Measurements from ENCODE around the gene CPVL. TPM values are rescaled to one million over a fixed set of nuclear protein-coding genes. Genes with fewer than 3 reads are reported as not detected.

Gene CPVL
- total and polyA plus RNA-seq, 4 donors, result 16.6 to 34.8 (median 17.6) TPM

DNA sequence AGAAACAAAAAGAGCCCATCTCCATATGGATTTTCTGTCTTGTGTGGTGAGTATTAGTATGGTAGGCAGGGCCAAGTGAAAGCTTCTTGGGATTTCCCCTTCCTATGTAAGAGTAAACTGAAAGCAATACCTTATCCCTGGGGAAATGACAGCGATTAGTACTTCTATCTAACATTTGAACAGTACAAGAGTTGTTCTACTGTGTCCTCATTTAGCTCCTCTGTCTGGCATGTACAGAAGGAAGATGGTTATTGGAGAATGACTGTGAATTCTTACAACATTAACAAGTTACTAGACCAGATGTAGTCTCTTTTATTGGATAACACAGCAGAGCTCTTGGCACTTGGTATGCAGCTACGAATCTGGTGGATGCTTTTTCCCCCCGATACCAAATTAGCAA lies 170.3 kb downstream of the CPVL start:
- Histone ChIP-seq H3K36me3 (ENCODE audit: control insufficient read depth in 4 of 4, insufficient read depth in 4 of 4, low read length in 4 of 4) (no peaks in the 10 kb centered on the region), H3K9me3 (ENCODE audit: control insufficient read depth in 4 of 4, insufficient read depth in 3 of 4, low read length in 3 of 4) (peaks cover 0 to 12% (median 6%) of the 10 kb centered on the region in 4 donors), H3K4me1 (ENCODE audit: control insufficient read depth in 5 of 5, insufficient read depth in 5 of 5, low read length in 5 of 5) (peaks cover 0 to 9% (median 2%) of the 10 kb centered on the region in 5 donors), H3K9ac (ENCODE audit: insufficient read depth in 1 of 2, low read length in 2 of 2) (no peak overlapping the region), H3K4me3 (no peak overlapping the region), H3K27ac (ENCODE audit: low read depth in 1 of 2, low read length in 1 of 2) (no peak overlapping the region), H3K27me3 (ENCODE audit: control insufficient read depth in 3 of 3, insufficient read depth in 3 of 3, low read length in 2 of 3) (no peaks in the 10 kb centered on the region)
- ATAC-seq (ENCODE audit: insufficient read depth, low FRiP score) (no peak), DNase-seq (no peak)
- WGBS, 2 donors, result 88 to 97% methylated on average over 3 of the region's 3 CpGs
- TF ChIP-seq, protein P1, sequence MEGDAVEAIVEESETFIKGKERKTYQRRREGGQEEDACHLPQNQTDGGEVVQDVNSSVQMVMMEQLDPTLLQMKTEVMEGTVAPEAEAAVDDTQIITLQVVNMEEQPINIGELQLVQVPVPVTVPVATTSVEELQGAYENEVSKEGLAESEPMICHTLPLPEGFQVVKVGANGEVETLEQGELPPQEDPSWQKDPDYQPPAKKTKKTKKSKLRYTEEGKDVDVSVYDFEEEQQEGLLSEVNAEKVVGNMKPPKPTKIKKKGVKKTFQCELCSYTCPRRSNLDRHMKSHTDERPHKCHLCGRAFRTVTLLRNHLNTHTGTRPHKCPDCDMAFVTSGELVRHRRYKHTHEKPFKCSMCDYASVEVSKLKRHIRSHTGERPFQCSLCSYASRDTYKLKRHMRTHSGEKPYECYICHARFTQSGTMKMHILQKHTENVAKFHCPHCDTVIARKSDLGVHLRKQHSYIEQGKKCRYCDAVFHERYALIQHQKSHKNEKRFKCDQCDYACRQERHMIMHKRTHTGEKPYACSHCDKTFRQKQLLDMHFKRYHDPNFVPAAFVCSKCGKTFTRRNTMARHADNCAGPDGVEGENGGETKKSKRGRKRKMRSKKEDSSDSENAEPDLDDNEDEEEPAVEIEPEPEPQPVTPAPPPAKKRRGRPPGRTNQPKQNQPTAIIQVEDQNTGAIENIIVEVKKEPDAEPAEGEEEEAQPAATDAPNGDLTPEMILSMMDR (IDR thresholded peaks at IDR 0.05; ENCODE audit: control extremely low read depth, extremely low read depth), result no peak

DNA sequence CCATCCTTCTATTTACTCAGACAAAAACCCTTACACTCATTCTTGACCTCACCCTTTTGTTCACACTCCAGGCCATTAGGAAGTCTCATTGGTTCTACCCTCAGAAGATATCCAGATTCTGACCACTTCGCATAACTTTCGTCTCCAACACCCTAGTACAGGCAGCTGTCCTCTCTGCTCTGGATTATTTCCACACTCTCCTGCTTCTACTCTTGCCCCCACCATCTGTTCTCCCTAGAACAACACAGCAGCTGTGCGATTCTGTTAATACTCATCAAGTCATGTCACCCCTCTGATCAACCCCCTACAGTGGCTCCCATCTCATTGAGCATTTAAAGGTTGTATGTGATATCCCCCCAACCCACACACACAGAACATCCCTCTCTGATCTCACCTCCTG lies 172.7 kb downstream of the CPVL start:
- no peak overlapping the region for H3K27ac ChIP-seq (ENCODE audit: low read depth in 1 of 2, low read length in 1 of 2)
- DNase-seq, result no peak
- H3K9ac ChIP-seq (ENCODE audit: insufficient read depth in 1 of 2, low read length in 2 of 2), result no peak overlapping the region
- TF ChIP-seq, protein P1 (IDR thresholded peaks at IDR 0.05; ENCODE audit: control extremely low read depth, extremely low read depth), result no peak
- H3K27me3 ChIP-seq (ENCODE audit: control insufficient read depth in 3 of 3, insufficient read depth in 3 of 3, low read length in 2 of 3), result no peaks in the 10 kb centered on the region
- H3K36me3 ChIP-seq (ENCODE audit: control insufficient read depth in 4 of 4, insufficient read depth in 4 of 4, low read length in 4 of 4), result no peaks in the 10 kb centered on the region
- H3K4me3 ChIP-seq, result no peak overlapping the region
- WGBS, 2 donors, result 97 to 98% methylated on average over 3 of the region's 3 CpGs
- ATAC-seq (ENCODE audit: insufficient read depth, low FRiP score), result no peak
- H3K4me1 ChIP-seq (ENCODE audit: control insufficient read depth in 5 of 5, insufficient read depth in 5 of 5, low read length in 5 of 5), result no peaks in the 10 kb centered on the region
- peaks cover 0 to 14% (median 6%) of the 10 kb centered on the region in 4 donors for H3K9me3 ChIP-seq (ENCODE audit: control insufficient read depth in 4 of 4, insufficient read depth in 3 of 4, low read length in 3 of 4)

DNA sequence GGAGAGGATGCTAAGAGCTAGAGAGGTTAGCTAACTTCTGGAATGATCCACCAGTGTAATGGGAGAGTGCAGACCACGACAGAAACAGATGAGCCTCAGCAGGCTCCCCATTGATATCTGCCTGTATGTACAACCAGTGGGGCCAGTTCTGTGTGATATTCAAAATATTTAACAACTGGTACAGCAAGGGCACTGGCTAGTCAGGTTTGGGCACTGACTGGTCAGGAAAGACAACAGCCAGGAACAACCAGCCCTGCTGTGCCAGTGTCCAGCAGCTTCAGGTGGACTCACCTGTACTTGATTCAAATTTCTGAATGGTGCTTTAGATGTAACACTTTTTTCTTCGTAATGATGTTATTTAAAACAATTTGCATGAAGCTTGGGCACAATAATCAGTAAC lies 182.3 kb downstream of the CPVL start:
- WGBS, 2 donors, result 77 to 86% methylated on average over 2 of the region's 2 CpGs
- no peak overlapping the region for H3K27ac ChIP-seq (ENCODE audit: low read depth in 1 of 2, low read length in 1 of 2)
- TF ChIP-seq, protein P1 (IDR thresholded peaks at IDR 0.05; ENCODE audit: control extremely low read depth, extremely low read depth), result no peak
- H3K9me3 ChIP-seq (ENCODE audit: control insufficient read depth in 4 of 4, insufficient read depth in 3 of 4, low read length in 3 of 4), result no peaks in the 10 kb centered on the region
- H3K36me3 ChIP-seq (ENCODE audit: control insufficient read depth in 4 of 4, insufficient read depth in 4 of 4, low read length in 4 of 4), result no peaks in the 10 kb centered on the region
- H3K27me3 ChIP-seq (ENCODE audit: control insufficient read depth in 3 of 3, insufficient read depth in 3 of 3, low read length in 2 of 3), result no peaks in the 10 kb centered on the region
- H3K4me3 ChIP-seq, result no peak overlapping the region
- no peak for DNase-seq
- ATAC-seq (ENCODE audit: insufficient read depth, low FRiP score), result no peak
- peaks cover 0 to 12% (median 3%) of the 10 kb centered on the region in 5 donors for H3K4me1 ChIP-seq (ENCODE audit: control insufficient read depth in 5 of 5, insufficient read depth in 5 of 5, low read length in 5 of 5)
- no peak overlapping the region for H3K9ac ChIP-seq (ENCODE audit: insufficient read depth in 1 of 2, low read length in 2 of 2)

DNA sequence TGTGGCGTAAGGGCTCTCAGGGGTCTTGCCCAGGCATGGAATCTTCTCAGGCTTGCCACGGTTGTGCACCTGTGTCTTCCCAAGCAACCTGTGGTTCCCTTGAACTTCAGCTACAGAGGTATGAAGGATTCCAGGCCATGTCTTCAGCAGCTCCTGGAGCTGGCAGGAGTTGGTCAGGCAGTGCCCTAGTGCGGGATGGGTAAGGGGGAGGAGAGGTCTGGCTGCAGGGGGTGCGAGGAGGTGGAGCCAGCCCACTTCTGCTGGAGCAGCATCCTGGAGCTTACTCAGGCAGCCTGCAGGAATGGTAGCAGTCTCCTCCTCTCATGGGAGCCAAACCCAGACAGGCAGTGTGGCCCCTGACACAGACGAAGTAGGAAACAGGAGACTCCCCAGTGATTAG lies 184.4 kb downstream of the CPVL start:
- Histone ChIP-seq H3K9me3 (ENCODE audit: control insufficient read depth in 4 of 4, insufficient read depth in 3 of 4, low read length in 3 of 4) (no peaks in the 10 kb centered on the region), H3K9ac (ENCODE audit: insufficient read depth in 1 of 2, low read length in 2 of 2) (no peak overlapping the region), H3K27me3 (ENCODE audit: control insufficient read depth in 3 of 3, insufficient read depth in 3 of 3, low read length in 2 of 3) (no peaks in the 10 kb centered on the region), H3K4me1 (ENCODE audit: control insufficient read depth in 5 of 5, insufficient read depth in 5 of 5, low read length in 5 of 5) (peaks cover 0 to 25% (median 5%) of the 10 kb centered on the region in 5 donors), H3K27ac (ENCODE audit: low read depth in 1 of 2, low read length in 1 of 2) (no peak overlapping the region), H3K4me3 (no peak overlapping the region), H3K36me3 (ENCODE audit: control insufficient read depth in 4 of 4, insufficient read depth in 4 of 4, low read length in 4 of 4) (no peaks in the 10 kb centered on the region)
- WGBS, 2 donors, result 69 to 86% methylated on average over 5 of the region's 5 CpGs
- TF ChIP-seq, protein P1 (IDR thresholded peaks at IDR 0.05; ENCODE audit: control extremely low read depth, extremely low read depth), result no peak
- DNase-seq (no peak), ATAC-seq (ENCODE audit: insufficient read depth, low FRiP score) (no peak)

All from lung (tissue), 12 donors.